ENCODE measurements around the gene F12.

Gene F12

GRCh38 chr5:177409043-177409801 lies at the start of gene F12:
Gene F12, minus strand, starts transcription at chr5:177409564. Its CDS starts 37 bp downstream, at chr5:177409527.
- DNase-seq (ENCODE audit: low read depth) = no peak

GRCh38 chr5:177458912-177459350 lies 49.6 kb upstream of the F12 start:
- no peak for DNase-seq (ENCODE audit: low read depth)

GRCh38 chr5:177457852-177458681 lies 48.7 kb upstream of the F12 start:
- DNase-seq (ENCODE audit: low read depth) = no peak

GRCh38 chr5:177456976-177457851 lies 47.9 kb upstream of the F12 start:
- peak; percentile 90 for DNase-seq (ENCODE audit: low read depth)

- DNase-seq (ENCODE audit: low read depth) = no peak
Measured at GRCh38 chr5:177456591-177456964, 47.2 kb upstream of the F12 start.

- DNase-seq (ENCODE audit: low read depth) = no peak
Measured at GRCh38 chr5:177455661-177456590, 46.6 kb upstream of the F12 start.

GRCh38 chr5:177455036-177455660 lies 45.8 kb upstream of the F12 start:
- DNase-seq (ENCODE audit: low read depth) = no peak

GRCh38 chr5:177454397-177455035 lies 45.2 kb upstream of the F12 start:
- DNase-seq (ENCODE audit: low read depth) = no peak

GRCh38 chr5:177453852-177454396 lies 44.6 kb upstream of the F12 start:
- DNase-seq (ENCODE audit: low read depth) = no peak

GRCh38 chr5:177452688-177453638 lies 43.6 kb upstream of the F12 start:
- no peak for DNase-seq (ENCODE audit: low read depth)

- DNase-seq (ENCODE audit: low read depth) = no peak
Measured at GRCh38 chr5:177450667-177451424, 41.5 kb upstream of the F12 start.

- no peak for DNase-seq (ENCODE audit: low read depth)
Measured at GRCh38 chr5:177449140-177450061, 40.0 kb upstream of the F12 start.

- no peak for DNase-seq (ENCODE audit: low read depth)
Measured at GRCh38 chr5:177448244-177448950, 39.0 kb upstream of the F12 start.

GRCh38 chr5:177447611-177448243 lies 38.4 kb upstream of the F12 start:
- no peak for DNase-seq (ENCODE audit: low read depth)

- no peak for DNase-seq (ENCODE audit: low read depth)
Measured at GRCh38 chr5:177447066-177447610, 37.8 kb upstream of the F12 start.
